Fibroblast of lung (primary cell): Measurements from ENCODE around the gene SHQ1. TPM values are rescaled to one million over a fixed set of nuclear protein-coding genes. Genes with fewer than 3 reads are reported as not detected.
"Not testable (repeated sequence)": the region's sequence is repeated elsewhere in the genome, so short reads cannot be mapped to it uniquely, and the experiment has no call there.

Experiments used
- DNase-seq, 2 donors: peaks; one replicate each; pipeline versions ENCODE4 v3.0.0 to v3.0.0-alpha.2; 2010; ENCODE audit warnings: low read depth in 2 of 2
- H2AFZ ChIP-seq: 2 replicates; pipeline ENCODE4 v1.5.1; 2012; ENCODE audit warnings: low read length, control low read depth, inconsistent platforms
- H3K27ac ChIP-seq: 2 replicates; pipeline ENCODE4 v1.5.1; 2011; ENCODE audit warnings: low read length, control low read depth; ENCODE audit not compliant: insufficient read depth
- H3K27me3 ChIP-seq: 2 replicates; pipeline ENCODE4 v1.5.1; 2011; ENCODE audit warnings: mild to moderate bottlenecking, low read length; ENCODE audit not compliant: control insufficient read depth, insufficient read depth
- H3K36me3 ChIP-seq: 2 replicates; pipeline ENCODE4 v1.5.1; 2011; ENCODE audit warnings: low read length; ENCODE audit not compliant: control insufficient read depth, insufficient read depth
- H3K4me1 ChIP-seq: 2 replicates; pipeline ENCODE4 v1.5.1; 2011; ENCODE audit warnings: low read length; ENCODE audit not compliant: control insufficient read depth, insufficient read depth; ENCODE audit errors: extremely low read depth
- H3K4me2 ChIP-seq: 2 replicates; pipeline ENCODE4 v1.5.1; 2011; ENCODE audit warnings: low read length, control low read depth; ENCODE audit not compliant: insufficient read depth; ENCODE audit errors: extremely low read depth
- H3K4me3 ChIP-seq, 4 experiments: fragments of 200-600 bp in 1 of 4; sonication (generic) in 1 of 4; replicated peaks in 1 of 4; 2 replicates each; pipeline ENCODE4 v1.5.1; 2011 to 2016; ENCODE audit warnings: low read length in 4 of 4, low read depth in 3 of 4, mild to moderate bottlenecking in 3 of 4, control low read depth in 2 of 4, inconsistent platforms in 1 of 4, mixed read lengths in 1 of 4; ENCODE audit not compliant: insufficient read depth in 1 of 4; ENCODE audit errors: control extremely low read depth in 1 of 4
- H3K79me2 ChIP-seq: 2 replicates; pipeline ENCODE4 v1.5.1; 2012; ENCODE audit warnings: mild to moderate bottlenecking, low read length, inconsistent platforms; ENCODE audit not compliant: control insufficient read depth, insufficient read depth
- H3K9ac ChIP-seq: 2 replicates; pipeline ENCODE4 v1.5.1; 2011; ENCODE audit warnings: mild to moderate bottlenecking, low read length, control low read depth; ENCODE audit not compliant: insufficient read depth
- H3K9me3 ChIP-seq: 2 replicates; pipeline ENCODE4 v1.5.1; 2012; ENCODE audit warnings: low read depth, low read length; ENCODE audit not compliant: control insufficient read depth, insufficient read depth
- H4K20me1 ChIP-seq: 2 replicates; pipeline ENCODE4 v1.5.1; 2011; ENCODE audit warnings: low read length; ENCODE audit not compliant: control insufficient read depth, insufficient read depth; ENCODE audit errors: extremely low read depth
- CTCF ChIP-seq, 2 donors: IDR thresholded peaks in 1 of 2; conservative IDR thresholded peaks in 1 of 2; 1 replicate in 1 of 2; 2 replicates in 1 of 2; pipeline ENCODE4 v1.5.1; 2011 to 2012; ENCODE audit warnings: low read length in 2 of 2, control low read depth in 1 of 2, inconsistent platforms in 1 of 2, low read depth in 1 of 2, mild to moderate bottlenecking in 1 of 2
- EZH2 ChIP-seq: IDR thresholded peaks from 2 replicates; pipeline ENCODE4 v1.5.1; 2012; ENCODE audit warnings: low read length, control low read depth, mild to moderate bottlenecking; ENCODE audit errors: missing control alignments
- polyA plus RNA-seq, 2 donors: library from polyadenylated mRNA; depleted of rRNA in 1 of 2; stranded (reverse) in 1 of 2; unstranded in 1 of 2; fragments of >200 nt; gene quantifications; 2 replicates each; pipeline ENCODE4 v1.2.1, GENCODE V29; 2011 to 2012; ENCODE audit warnings: missing spikeins in 1 of 2
- total RNA-seq: library from RNA; depleted of rRNA; stranded (reverse); fragments of >200 nt; gene quantifications from 2 replicates; pipeline ENCODE4 v1.2.1, GENCODE V29; 2014

Gene SHQ1
- total and polyA plus RNA-seq, 2 donors (not counting 1 experiment from before 2014, with no cell fraction given), result 12.2 to 15.5 TPM

DNA sequence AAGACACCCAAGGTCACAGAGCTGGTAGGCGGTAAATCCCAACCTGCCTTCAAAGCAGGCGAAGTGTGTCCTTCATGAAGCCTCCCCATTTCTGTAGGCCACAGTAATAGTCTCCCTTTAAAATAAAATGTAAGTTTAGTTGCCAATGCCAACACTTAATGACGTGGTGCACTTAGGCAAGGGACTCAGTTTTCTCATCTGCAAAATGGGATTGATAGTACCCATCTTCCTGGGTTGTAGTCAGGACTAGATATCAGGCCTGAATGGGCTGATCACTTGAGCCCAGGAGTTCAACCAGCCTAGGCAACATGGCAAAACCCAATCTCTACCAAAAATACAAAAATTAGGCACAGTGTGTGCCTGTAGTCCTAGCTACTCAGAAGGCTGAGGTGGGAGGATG, 114.6 kb downstream of the SHQ1 start:
- Histone ChIP-seq H3K9me3 (no peaks in the 10 kb centered on the region), H3K4me3 (no peak overlapping the region), H3K4me2 (no peak overlapping the region), H2AFZ (no peak overlapping the region), H3K36me3 (no peaks in the 10 kb centered on the region), H3K27me3 (no peaks in the 10 kb centered on the region), H3K9ac (no peak overlapping the region), H3K4me1 (no peaks in the 10 kb centered on the region), H3K79me2 (no peaks in the 10 kb centered on the region), H4K20me1 (no peaks in the 10 kb centered on the region), H3K27ac (no peak overlapping the region)
- no peak for TF ChIP-seq CTCF (conservative IDR thresholded peaks at IDR 0.05 in 1 of 2, IDR thresholded peaks at IDR 0.05 in 1 of 2; ENCODE audit: low read depth in 1 of 2, low read length in 2 of 2)
- TF ChIP-seq EZH2, result no peak
- DNase-seq, result no peak

- not testable (repeated sequence) for H3K27me3 ChIP-seq, H2AFZ ChIP-seq
Measured at GRCh38 chr3:72732666-72733345, 115.4 kb downstream of the SHQ1 start.

GRCh38 chr3:72728958-72729467, 119.2 kb downstream of the SHQ1 start:
- Histone ChIP-seq H3K27ac (no peak overlapping the region), H3K4me3 (no peak overlapping the region), H3K4me1 (no peaks in the 10 kb centered on the region), H3K27me3 (no peaks in the 10 kb centered on the region), H3K4me2 (no peak overlapping the region), H3K9me3 (no peaks in the 10 kb centered on the region), H4K20me1 (no peaks in the 10 kb centered on the region), H2AFZ (no peak overlapping the region), H3K36me3 (no peaks in the 10 kb centered on the region), H3K79me2 (no peaks in the 10 kb centered on the region), H3K9ac (no peak overlapping the region)
- no peak for DNase-seq
- TF ChIP-seq EZH2, result no peak
- no peak for TF ChIP-seq CTCF (conservative IDR thresholded peaks at IDR 0.05 in 1 of 2, IDR thresholded peaks at IDR 0.05 in 1 of 2; ENCODE audit: low read depth in 1 of 2, low read length in 2 of 2)

More at GRCh38 chr3:72732666-72733345, 115.4 kb downstream of the SHQ1 start:
- not testable (repeated sequence) for H3K9ac ChIP-seq, H3K9me3 ChIP-seq, H3K4me1 ChIP-seq, DNase-seq, H3K79me2 ChIP-seq, H3K4me3 ChIP-seq, H3K4me2 ChIP-seq, H3K36me3 ChIP-seq, H4K20me1 ChIP-seq, H3K27ac ChIP-seq
